ENCODE measurements around the gene TUBB4B.
"Not testable (repeated sequence)": the region's sequence is repeated elsewhere in the genome, so short reads cannot be mapped to it uniquely, and the experiment has no call there.

The TUBB4B gene

GRCh38 chr9:137237759-137238726, 3.0 kb upstream of the TUBB4B start:
- DNase-seq = peak; percentile 80 to 91

GRCh38 chr9:137239541-137240200, 1.4 kb upstream of the TUBB4B start:
- DNase-seq = not testable (repeated sequence)

- DNase-seq = peak; percentile 81 to 86
These were observed 708 bp upstream of the TUBB4B start for GRCh38 chr9:137240318-137240840.

- DNase-seq = no peak
These were observed 592 bp downstream of the TUBB4B start for GRCh38 chr9:137241490-137242268.

- DNase-seq = peak in 1 of 2 experiments; percentile 13
These were observed 1.4 kb downstream of the TUBB4B start for GRCh38 chr9:137242269-137243203.

GRCh38 chr9:137243266-137243625, 2.2 kb downstream of the TUBB4B start:
- not testable (repeated sequence) for DNase-seq

- DNase-seq = peak; percentile 43 to 79
These were observed 2.8 kb downstream of the TUBB4B start for GRCh38 chr9:137243626-137244485.

- peak; percentile 68 to 82 for DNase-seq
These were observed 3.7 kb downstream of the TUBB4B start for GRCh38 chr9:137244486-137245449.

GRCh38 chr9:137245450-137246421, 4.6 kb downstream of the TUBB4B start:
- no peak for DNase-seq

GRCh38 chr9:137247135-137247915, 6.2 kb downstream of the TUBB4B start:
- no peak for DNase-seq

- no peak for DNase-seq
These were observed 6.8 kb downstream of the TUBB4B start for GRCh38 chr9:137247916-137248175.

- DNase-seq = no peak
These were observed 9.5 kb downstream of the TUBB4B start for GRCh38 chr9:137250329-137251193.

- DNase-seq = no peak
These were observed 10.0 kb downstream of the TUBB4B start, which contains the start of gene STPG3 for GRCh38 chr9:137251194-137251461. STPG3 (plus strand) TSS chr9:137251286; CDS start chr9:137251287, 1 bp downstream.

- no peak for DNase-seq
These were observed 10.6 kb downstream of the TUBB4B start for GRCh38 chr9:137251490-137252268.

- DNase-seq = peak in 1 of 2 experiments; percentile 23
These were observed 11.7 kb downstream of the TUBB4B start for GRCh38 chr9:137252555-137253506.

Data from NCI-H2081 (cell line).